NAMALWA (cell line): Measurements from ENCODE around the gene UCK2.

Experiments used
- DNase-seq: peaks from one replicate; pipeline ENCODE4 v3.0.0-alpha.2; 2015; ENCODE audit warnings: low spot score

Gene UCK2

GRCh38 chr1:165879946-165880345 lies 52.5 kb downstream of the UCK2 start:
- no peak for DNase-seq

- DNase-seq: no peak
Observed at GRCh38 chr1:165880993-165881392, 53.6 kb downstream of the UCK2 start.

- DNase-seq: no peak
Observed at GRCh38 chr1:165882168-165882837, 54.9 kb downstream of the UCK2 start.

- DNase-seq: no peak
Observed at GRCh38 chr1:165883056-165883455, 55.6 kb downstream of the UCK2 start.

- DNase-seq: no peak
Observed at GRCh38 chr1:165884009-165884689, 56.7 kb downstream of the UCK2 start.

GRCh38 chr1:165884690-165885304 lies 57.4 kb downstream of the UCK2 start:
- peak; percentile 66 for DNase-seq

- DNase-seq: peak; percentile 72
Observed at GRCh38 chr1:165885305-165885694, 57.9 kb downstream of the UCK2 start.

- no peak for DNase-seq
Observed at GRCh38 chr1:165886193-165886592, 58.8 kb downstream of the UCK2 start.

GRCh38 chr1:165886983-165887382 lies 59.6 kb downstream of the UCK2 start:
- DNase-seq: no peak

- no peak for DNase-seq
Observed at GRCh38 chr1:165887877-165888551, 60.6 kb downstream of the UCK2 start.

- no peak for DNase-seq
Observed at GRCh38 chr1:165888552-165888920, 61.1 kb downstream of the UCK2 start.

- no peak for DNase-seq
Observed at GRCh38 chr1:165890684-165891083, 63.3 kb downstream of the UCK2 start.

GRCh38 chr1:165891111-165891860 lies 63.9 kb downstream of the UCK2 start:
- DNase-seq: no peak

- DNase-seq: no peak
Observed at GRCh38 chr1:165892935-165893334, 65.5 kb downstream of the UCK2 start.

GRCh38 chr1:165893507-165893906 lies 66.1 kb downstream of the UCK2 start:
- no peak for DNase-seq

- DNase-seq: no peak
Observed at GRCh38 chr1:165894591-165894990, 67.2 kb downstream of the UCK2 start.

- DNase-seq: no peak
Observed at GRCh38 chr1:165895451-165895871, 68.0 kb downstream of the UCK2 start.

GRCh38 chr1:165896277-165896676 lies 68.9 kb downstream of the UCK2 start:
- DNase-seq: no peak

GRCh38 chr1:165897326-165898303 lies 70.2 kb downstream of the UCK2 start:
- DNase-seq: no peak

- DNase-seq: no peak
Observed at GRCh38 chr1:165898837-165899236, 71.4 kb downstream of the UCK2 start.

- no peak for DNase-seq
Observed at GRCh38 chr1:165899461-165899941, 72.1 kb downstream of the UCK2 start.
